NCI-H774 (cell line): ENCODE measurements around the gene NDUFA12.

Experiments
- DNase-seq: peaks from one replicate; lab custom pipeline; 2025; lab: John Stamatoyannopoulos, UW

NDUFA12 gene

DNA sequence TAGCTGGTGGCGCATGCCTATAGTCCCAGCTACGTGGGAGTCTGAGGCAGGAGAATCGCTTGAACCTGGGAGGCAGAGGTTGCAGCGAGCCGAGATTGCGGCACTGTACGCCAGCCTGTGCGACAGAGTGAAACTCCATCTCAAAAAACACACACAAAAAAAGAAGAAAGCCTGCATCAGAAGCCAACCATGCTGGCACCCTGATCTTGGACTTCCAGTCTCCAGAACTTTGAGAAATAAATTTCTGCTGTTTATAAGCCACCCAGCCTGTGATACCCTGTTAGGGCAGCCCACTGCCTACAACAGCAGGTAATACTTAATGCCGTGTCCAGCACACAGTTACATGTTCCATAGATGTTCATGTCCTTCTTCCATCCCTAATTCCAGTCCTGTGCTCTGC is 62.7 kb downstream of the NDUFA12 start:
- DNase-seq = no peak

DNA sequence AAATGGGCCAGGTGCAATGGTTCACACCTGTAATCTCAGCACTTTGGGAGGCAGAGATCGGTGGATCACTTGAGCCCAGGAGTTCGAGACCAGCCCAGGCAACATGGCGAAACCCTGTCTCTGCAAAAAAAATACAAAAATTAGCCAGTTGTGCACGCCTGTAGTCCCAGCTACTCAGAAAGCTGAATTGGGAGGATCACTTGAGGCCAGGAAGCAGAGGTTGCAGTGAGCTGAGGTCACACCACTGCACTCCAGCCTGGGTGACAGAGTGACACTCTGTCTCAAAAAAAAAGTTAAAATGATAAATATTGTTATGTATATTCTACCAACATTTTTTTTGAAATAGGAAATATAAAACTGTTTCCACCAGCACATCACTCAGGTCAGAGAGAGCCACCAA is 64.9 kb downstream of the NDUFA12 start:
- no peak for DNase-seq

DNA sequence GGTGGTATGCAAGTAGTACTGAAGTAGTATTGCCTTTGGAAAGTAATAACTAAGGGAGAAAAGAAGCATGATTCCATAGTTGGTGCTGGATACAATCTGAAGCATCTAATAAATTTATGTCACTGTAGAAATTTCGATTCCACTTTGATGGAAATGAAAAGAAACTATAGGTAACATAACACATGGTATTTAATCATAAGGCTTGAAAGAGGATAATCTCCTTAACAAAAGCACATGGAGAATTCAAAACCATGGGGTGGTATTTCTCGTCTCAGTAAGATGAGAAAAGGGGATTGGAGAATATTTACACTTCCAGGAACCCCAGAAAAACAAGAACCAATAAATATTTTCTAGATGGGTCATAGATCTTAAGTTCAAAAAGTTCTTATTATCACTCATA is 72.7 kb downstream of the NDUFA12 start:
- DNase-seq = no peak

DNA sequence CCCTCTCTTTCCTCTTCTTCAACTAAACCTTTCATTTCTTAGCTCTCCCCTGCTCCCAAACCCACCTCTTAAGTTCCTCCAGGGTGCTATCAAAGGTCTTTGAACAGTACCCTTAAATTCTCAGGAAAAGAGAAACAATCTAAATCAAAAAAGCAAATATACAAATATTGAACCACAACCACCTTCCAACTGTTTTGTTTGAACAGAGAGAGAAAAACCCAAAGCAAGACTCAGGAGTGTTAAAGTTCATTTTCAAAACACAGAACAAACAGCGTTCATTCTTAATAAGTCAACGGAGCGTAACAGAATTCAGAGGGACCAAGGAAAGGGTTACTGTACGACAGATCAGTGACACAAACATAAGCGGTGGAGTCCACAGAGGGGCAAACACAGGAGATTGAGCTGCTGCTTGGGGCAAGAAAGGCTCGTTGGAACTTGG is 73.3 kb downstream of the NDUFA12 start:
- DNase-seq = no peak

DNA sequence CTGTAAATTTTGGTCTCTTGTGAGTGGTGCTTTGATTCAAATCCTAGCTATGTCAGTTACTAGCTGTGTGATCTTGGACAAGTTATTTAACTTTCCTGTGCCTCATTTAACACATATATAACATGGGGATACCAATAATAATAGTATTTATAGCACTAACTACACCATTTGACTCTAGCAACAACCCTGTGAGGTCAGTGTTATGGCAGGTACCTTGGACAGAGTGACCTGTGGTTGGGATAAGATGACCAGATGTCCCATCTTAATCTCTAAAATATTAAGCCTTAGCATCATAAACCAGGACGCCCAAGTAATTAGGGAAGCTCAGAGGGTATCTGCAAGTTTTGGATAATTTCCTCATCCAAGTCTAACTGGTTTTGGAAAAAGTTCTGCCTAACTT is 73.7 kb downstream of the NDUFA12 start:
- no peak for DNase-seq

DNA sequence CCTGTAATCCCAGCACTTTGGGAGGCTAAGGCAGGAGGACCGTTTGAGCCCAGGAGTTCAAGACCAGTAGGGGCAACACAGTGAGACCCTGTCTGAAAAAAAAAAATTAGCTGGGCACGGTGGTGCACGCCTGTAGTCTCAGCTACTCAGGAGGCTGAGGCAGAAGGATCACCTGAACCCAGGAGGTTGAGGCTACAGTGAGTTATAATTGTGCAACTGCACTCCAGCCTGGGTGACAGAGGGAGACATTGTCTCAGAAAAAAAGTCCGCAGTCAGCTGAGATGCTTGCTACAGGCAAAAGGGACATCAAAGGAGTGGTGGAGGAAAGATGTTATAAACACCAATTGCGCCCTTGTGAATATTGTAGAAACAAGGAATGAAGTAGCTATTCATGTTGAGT is 77.8 kb downstream of the NDUFA12 start:
- DNase-seq = no peak

DNA sequence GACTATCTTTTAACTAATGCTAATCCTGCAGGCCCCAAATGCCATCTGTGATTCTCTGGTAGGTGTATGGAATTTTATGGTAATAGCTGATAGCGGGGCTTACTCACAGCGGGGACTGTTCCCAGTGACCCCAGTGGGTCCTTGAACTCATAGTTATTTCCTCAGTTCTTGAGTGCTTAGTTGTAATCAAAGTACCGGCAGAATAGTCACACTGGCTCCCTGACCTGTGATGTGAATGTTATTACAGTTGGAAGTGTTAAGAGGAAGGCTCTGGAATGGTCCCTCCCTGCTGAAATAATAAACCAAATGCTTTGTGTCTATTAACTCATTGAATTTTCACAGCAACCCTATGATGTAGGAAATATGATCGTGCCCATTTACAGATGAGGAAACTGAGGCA is 78.3 kb downstream of the NDUFA12 start:
- no peak for DNase-seq

DNA sequence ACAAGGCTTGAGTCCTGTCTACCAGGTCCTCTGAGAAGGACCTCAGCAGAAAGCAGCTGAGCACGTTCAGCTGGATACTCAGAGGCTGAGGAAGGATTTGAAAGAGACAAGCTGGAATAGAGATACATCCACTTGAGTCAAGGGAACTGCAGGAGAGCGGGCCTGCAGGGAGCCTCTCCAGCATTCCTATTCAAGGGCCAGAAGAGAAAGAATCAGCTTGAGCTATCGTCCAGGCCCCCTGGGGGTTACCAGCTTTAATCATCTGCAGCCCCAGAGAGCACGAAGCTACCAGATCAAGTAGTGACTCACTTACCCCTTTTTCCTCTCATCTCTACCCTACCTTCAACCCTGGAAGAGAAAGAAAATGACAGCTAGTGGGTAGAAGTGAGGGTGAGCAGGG is 80.9 kb downstream of the NDUFA12 start:
- DNase-seq = no peak
